Kidney tubule cell (primary cell): ENCODE results near the gene GPR160.
A peak's percentile ranks its signal among the peaks of the same experiment; 100 is the strongest.

Source experiments
- DNase-seq: peaks from one replicate; pipeline ENCODE4 v3.0.0-alpha.2; 2018; ENCODE audit warnings: low spot score

Gene GPR160

GRCh38 chr3:170027233-170028102, 10.3 kb upstream of the GPR160 start:
- no peak for DNase-seq

DNA sequence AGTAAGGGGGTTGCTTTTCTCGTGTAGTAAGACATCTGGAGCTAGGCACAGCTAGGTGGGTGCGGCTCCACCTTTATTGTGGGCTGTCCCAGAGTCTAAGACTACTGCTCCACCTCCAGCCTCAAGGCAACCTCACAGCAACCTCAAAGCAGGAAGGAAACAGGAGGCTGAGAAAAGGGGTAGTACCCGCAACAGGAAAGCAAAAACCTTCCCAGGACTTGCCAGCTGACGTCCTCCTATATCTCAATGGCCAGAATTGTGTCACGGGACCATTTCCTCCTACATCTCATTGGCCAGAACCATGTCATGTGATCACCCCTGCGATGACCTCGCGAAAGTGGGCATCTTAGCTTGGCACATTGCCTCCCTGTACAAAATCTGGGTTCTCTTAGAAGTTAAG, 4.3 kb upstream of the GPR160 start:
- DNase-seq = no peak

DNA sequence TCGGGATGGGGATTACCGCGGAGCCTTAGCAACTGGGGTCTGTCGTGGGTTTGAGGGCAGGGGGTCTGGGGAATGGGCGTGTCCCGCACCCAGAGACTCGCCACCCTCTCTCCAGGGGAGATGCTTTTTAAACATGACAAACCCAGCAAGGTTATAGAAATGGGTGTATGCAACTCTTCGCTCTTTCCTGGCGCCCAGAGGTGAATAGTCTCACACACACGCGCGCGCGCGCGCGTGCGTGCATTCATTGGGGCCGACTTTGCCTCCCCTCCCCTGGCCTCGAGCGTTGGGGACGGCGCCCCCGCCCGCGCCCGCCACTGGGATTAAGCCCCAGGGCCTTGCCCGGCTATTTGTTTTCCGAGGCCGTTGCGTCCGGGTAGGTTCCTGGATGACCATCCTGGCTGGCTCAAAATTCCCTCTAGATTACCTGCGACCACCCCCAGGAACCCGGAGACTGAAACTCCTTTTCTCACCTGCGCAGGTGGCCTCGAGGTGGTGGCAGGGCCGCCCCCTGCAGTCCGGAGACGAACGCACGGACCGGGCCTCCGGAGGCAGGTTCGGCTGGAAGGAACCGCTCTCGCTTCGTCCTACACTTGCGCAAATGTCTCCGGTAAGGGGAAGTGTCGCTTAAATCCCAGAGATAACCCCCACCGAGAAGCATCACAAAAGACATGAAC, 777 bp downstream of the GPR160 start:
- DNase-seq = peak; percentile 39

DNA sequence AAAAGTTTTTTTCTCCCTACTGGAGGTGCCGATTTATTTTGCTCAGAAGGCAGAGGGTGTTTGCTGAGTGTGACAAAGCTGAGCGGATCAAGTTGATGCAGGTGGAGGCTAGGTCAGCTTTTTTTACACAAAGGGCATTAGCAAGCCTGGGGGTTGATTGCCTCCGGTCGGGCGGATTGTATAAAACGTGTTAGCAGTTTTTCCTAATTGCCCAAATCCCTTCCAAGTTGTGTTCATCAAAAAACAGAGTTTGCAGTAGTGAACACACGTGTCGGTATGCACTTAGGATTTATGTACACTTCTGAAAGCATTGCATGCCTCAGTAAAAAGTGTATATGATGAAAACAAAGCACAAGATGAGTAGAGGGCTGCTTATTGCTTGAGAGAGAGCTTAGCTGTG, 2.6 kb downstream of the GPR160 start:
- no peak for DNase-seq

GRCh38 chr3:170043506-170043905, 5.7 kb downstream of the GPR160 start:
- DNase-seq = no peak

- no peak for DNase-seq
Measured at GRCh38 chr3:170044271-170044670, 6.5 kb downstream of the GPR160 start.

- DNase-seq = peak; percentile 20
Measured at GRCh38 chr3:170044795-170045244, 7.0 kb downstream of the GPR160 start.

- no peak for DNase-seq
Measured at GRCh38 chr3:170046269-170047132, 8.7 kb downstream of the GPR160 start.

GRCh38 chr3:170047133-170047404, 9.3 kb downstream of the GPR160 start:
- no peak for DNase-seq

DNA sequence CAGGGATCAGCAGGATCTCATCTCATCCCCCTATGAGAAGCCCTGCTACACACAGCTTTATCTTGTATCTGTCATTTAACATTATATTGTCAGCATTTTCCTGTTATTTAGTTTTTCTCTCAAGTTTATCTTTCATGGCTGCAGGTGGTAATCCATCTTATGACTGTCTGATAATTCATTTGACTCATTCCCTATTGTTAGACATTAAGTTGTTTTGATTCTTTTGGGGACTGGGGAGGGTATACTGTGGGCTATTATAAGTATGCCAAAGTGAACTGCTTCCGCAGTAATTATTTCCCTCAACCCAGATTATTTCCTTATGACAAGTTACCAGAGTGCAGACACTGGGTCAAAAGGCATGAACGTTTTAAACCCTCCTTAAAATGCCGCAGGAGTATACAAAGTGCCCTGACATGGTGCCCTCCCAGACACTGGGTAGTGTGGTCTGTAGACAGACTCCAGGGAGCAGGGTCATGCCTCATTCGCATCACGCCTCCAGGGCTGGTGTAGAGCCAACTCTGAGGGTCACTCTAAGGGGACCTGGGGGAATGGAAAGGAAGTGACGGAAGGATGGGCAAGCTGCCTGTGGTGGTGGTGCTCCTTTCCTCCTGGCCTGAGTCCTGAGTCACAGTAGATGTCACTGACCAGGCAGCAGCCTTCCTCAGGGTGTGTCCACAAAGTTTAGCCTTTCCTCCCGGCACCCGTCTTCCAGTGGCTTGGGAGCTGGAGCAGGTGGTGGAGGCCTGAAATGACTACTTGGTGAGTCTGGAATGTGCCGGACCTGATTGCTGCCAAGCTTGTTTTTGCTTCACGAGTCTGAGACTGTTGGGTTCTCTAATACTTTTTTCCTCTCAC, 11.6 kb downstream of the GPR160 start:
- DNase-seq = peak; percentile 98

GRCh38 chr3:170050753-170051152, 13.0 kb downstream of the GPR160 start:
- DNase-seq = no peak

DNA sequence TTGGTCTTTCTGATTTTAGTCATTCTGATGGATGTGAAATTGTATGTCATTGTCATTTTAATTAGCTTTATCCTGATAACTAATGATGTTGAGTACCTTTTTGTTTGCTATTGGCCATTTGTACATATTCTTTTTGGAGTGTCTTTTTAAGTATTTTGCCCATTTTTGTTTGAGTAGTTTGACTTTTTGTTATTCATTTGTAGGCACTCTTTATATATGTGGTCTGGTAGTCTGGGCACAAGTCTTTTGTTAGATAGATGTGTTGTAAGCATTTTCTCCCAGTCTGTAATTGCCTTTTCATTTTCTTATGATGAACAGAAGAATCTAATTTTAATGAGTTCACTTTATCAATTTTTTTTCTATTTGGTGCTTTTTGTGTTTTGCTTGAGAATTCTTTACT, 14.6 kb downstream of the GPR160 start:
- no peak for DNase-seq

DNA sequence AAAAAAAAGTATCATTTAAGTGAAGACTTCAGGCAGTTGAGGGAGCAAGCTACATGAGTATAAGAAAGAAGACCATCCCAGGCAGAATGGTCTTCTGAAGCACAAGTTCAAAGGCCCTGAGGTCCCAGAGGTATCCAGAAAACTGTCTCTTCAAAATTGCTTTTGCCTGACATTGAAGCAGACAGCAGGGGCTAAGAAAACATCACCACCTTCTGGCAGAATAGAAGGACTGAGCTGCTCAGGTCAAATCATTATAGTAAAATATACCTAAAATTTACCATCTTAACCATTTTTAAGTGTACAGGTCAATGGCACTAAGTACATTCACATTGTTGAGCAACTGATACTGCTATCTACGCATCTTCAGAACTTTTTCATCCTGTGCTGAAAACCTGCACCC, 16.4 kb downstream of the GPR160 start:
- peak; percentile 51 for DNase-seq

DNA sequence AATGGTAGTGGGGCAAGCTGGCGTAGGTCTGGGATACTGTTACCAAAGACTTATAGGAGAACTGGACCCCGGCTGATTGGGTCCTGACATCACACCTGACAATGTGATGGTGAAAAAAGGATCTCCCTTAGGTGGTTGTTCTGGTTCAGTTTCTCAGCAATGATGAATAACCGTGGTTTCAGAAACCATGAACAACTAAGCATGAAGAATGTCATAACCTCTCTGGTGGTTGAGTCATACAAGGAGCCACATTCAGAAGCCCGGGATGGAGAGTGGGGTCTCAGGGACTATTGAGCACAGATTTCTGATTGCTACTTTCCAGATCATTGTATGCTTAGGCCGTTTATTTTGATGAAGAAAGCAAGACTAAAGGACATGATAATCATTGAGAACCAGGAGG, 17.4 kb downstream of the GPR160 start:
- peak; percentile 93 for DNase-seq

DNA sequence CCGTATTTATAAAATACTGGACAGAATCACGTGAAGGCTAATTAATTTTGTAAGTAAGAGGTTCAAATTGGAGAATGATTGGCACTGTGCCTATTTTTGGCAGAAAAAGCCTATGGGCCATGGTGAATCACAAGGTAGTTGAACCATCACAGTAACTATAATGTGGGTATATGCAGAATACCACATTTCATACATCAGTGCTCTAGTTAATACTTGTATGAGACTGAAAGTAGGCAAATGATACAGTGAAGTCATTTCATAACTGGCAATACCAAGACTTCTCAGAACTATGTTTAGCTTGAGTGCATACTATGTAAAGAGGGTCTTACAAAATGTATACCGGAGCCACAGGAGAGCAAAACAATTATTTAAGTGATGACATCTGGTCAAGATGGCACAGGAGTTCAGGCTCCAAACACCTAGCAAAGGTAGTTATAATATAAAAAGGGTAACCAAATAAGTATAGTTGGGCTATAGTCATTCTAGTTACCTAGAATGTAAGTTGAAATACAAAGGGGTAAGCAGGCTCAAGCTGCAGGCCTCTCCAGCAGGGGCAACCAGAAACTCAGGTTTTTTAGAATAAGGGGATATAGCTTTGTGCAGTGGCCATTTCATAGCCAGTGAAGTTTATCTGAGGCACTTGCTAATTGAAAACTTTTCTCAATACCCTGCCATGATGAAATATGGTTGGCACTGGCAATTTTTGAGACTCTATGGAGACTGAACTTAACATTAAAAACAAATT, 19.1 kb downstream of the GPR160 start:
- peak; percentile 77 for DNase-seq

GRCh38 chr3:170057550-170057949, 19.8 kb downstream of the GPR160 start:
- DNase-seq = no peak

GRCh38 chr3:170058127-170058526, 20.3 kb downstream of the GPR160 start:
- no peak for DNase-seq

GRCh38 chr3:170059447-170059846, 21.7 kb downstream of the GPR160 start:
- no peak for DNase-seq

DNA sequence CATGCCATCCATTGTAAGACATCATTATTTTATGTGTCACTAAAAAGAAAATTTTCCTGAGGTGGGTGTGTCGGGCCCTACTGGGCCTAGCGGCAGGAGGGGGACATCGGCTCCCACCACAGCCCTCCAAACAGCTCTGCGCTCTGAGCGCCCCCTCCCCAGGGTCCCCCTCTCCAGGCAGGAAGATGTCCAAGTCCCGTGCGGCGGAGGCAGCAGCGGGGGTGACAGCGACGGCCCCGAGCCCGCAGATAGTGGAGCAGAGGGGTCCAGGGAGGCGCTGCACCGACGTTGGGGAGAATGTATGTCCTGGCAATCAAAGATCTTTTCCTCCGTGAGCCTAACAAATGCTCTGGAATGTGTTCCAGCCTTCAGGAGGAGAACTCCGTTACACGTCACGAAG, 24.3 kb downstream of the GPR160 start:
- DNase-seq = no peak

- DNase-seq = no peak
Measured at GRCh38 chr3:170062769-170063168, 25.0 kb downstream of the GPR160 start.

- DNase-seq = no peak
Measured at GRCh38 chr3:170063691-170064090, 25.9 kb downstream of the GPR160 start.
